ENCODE results near the gene CDCA8.
"Not testable (repeated sequence)": the region's sequence is repeated elsewhere in the genome, so short reads cannot be mapped to it uniquely, and the experiment has no call there.

Gene CDCA8

GRCh38 chr1:37730376-37730775 lies 38.1 kb downstream of the CDCA8 start:
- H3K4me1 ChIP-seq, result no peaks in the 10 kb centered on the region
- DNase-seq, result no peak
- H3K27me3 ChIP-seq, result no peaks in the 10 kb centered on the region
- no peak overlapping the region for H3K4me3 ChIP-seq (ENCODE audit: low read depth, low read length)
- no peak for TF ChIP-seq CTCF (IDR thresholded peaks at IDR 0.05; ENCODE audit: low read depth, low read length)
- no peaks in the 10 kb centered on the region for H3K36me3 ChIP-seq
- H3K9me3 ChIP-seq, result no peaks in the 10 kb centered on the region

- no peaks in the 10 kb centered on the region for H3K36me3 ChIP-seq
- TF ChIP-seq CTCF (IDR thresholded peaks at IDR 0.05; ENCODE audit: low read depth, low read length), result no peak
- H3K9me3 ChIP-seq, result no peaks in the 10 kb centered on the region
- no peaks in the 10 kb centered on the region for H3K27me3 ChIP-seq
- H3K4me1 ChIP-seq, result no peaks in the 10 kb centered on the region
- no peak overlapping the region for H3K4me3 ChIP-seq (ENCODE audit: low read depth, low read length)
- DNase-seq, result no peak
Measured at GRCh38 chr1:37731312-37732019, 39.1 kb downstream of the CDCA8 start.

- no peaks in the 10 kb centered on the region for H3K27me3 ChIP-seq
- TF ChIP-seq CTCF (IDR thresholded peaks at IDR 0.05; ENCODE audit: low read depth, low read length), result no peak
- DNase-seq, result no peak
Measured at GRCh38 chr1:37732111-37732780, 39.9 kb downstream of the CDCA8 start.

GRCh38 chr1:37734629-37735591 lies 42.6 kb downstream of the CDCA8 start:
- H3K9me3 ChIP-seq, result no peaks in the 10 kb centered on the region
- no peak for TF ChIP-seq CTCF (IDR thresholded peaks at IDR 0.05; ENCODE audit: low read depth, low read length)
- H3K4me1 ChIP-seq, result no peaks in the 10 kb centered on the region
- peak; percentile 25 for DNase-seq
- no peaks in the 10 kb centered on the region for H3K36me3 ChIP-seq
- no peak overlapping the region for H3K4me3 ChIP-seq (ENCODE audit: low read depth, low read length)
- no peaks in the 10 kb centered on the region for H3K27me3 ChIP-seq

More at GRCh38 chr1:37732111-37732780, 39.9 kb downstream of the CDCA8 start:
- H3K4me3 ChIP-seq (ENCODE audit: low read depth, low read length), result no peak overlapping the region
- H3K4me1 ChIP-seq, result no peaks in the 10 kb centered on the region
- H3K9me3 ChIP-seq, result no peaks in the 10 kb centered on the region
- no peaks in the 10 kb centered on the region for H3K36me3 ChIP-seq

GRCh38 chr1:37737975-37738374 lies 45.7 kb downstream of the CDCA8 start:
- not testable (repeated sequence) for H3K36me3 ChIP-seq; H3K4me3 ChIP-seq (ENCODE audit: low read depth, low read length); DNase-seq; H3K4me1 ChIP-seq; H3K27me3 ChIP-seq; H3K9me3 ChIP-seq

GRCh38 chr1:37738619-37739018 lies 46.3 kb downstream of the CDCA8 start:
- not testable (repeated sequence) for H3K27me3 ChIP-seq; H3K4me1 ChIP-seq; DNase-seq; H3K9me3 ChIP-seq; H3K36me3 ChIP-seq; H3K4me3 ChIP-seq (ENCODE audit: low read depth, low read length)
